ENCODE data around the gene RPS6KL1. TPM values are rescaled to one million over a fixed set of nuclear protein-coding genes. Genes with fewer than 3 reads are reported as not detected.

The RPS6KL1 gene
- total RNA-seq, 1 experiment from 2014 or later, result 0.80 TPM

DNA sequence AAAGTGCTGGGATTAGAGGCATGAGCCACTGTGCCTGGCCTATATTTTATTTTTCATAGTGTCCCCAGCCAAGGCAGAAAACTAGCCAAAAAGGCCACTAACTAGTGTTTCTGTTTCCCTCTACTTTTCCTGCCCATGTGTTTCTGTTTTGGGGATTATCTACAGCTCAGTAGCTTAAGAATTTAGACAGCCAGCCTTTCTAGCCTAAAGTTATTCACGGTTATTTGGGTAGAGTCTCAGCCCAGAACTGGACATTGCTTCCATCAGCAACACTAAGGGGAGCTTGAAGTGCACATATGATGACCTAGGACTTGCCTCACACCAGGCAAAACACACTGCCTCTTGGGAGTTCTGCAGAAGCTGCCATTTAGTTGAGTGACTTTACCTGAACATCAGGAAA lies 65.0 kb downstream of the RPS6KL1 start:
- DNase-seq (ENCODE audit: low read depth), result no peak

DNA sequence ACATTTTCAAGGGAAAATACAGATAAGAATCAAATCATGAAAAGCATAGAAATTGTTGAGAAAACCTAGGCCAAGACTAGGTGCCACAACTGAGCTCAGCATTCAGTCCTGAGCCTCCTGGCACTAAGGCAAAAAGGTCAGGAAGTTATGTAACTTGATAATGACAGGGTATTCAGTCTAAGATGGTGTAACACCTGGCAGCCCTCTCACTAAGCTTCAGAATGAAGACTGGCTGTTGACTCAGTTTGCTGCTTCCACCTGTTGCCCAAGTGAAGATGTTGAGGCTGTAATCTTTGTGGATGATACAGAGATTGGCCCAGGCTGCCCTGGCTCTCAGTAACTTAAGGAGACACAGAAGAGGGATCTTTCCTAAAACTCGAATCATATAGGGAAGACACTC lies 66.7 kb downstream of the RPS6KL1 start:
- no peak for DNase-seq (ENCODE audit: low read depth)

DNA sequence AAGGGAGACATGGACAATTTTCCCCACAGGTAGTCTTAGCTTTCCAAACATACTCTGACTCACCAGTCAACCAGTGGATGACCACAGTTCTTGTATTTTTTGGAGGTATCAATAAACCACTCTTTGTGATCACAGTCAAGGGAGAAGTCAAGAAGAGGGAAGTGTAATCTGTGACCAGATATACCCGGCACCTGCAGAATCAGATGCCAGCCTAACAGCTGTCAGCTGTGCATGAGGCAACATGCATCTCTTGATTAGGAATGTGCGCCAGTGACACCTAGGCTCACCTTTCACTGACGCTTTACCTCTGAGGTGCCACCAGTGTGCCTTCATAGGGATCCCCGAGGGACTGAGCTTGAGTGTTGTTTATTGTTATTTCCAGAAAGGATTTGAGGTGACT lies 67.1 kb downstream of the RPS6KL1 start:
- DNase-seq (ENCODE audit: low read depth), result no peak

DNA sequence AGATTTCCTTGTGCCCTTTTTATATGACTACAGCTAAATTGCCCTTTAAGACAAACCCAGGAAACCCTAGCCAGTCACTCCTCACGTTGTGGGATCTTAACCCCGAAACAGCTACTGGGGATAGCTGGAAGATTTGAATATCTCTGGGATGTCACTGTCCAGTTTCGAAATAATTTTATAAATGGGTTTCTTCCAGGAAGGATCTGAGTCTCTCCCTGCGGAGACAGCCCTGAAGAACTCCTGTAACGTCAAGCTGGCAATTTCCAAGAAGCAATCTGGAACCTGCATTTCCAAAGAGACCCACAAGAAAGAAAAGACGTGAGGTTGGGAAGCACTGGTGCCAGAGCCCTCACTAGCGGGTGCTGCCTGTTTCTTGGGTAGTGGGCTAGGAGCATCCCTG lies 68.0 kb downstream of the RPS6KL1 start:
- no peak for DNase-seq (ENCODE audit: low read depth)

Other genes with a start within 250 kb of the RPS6KL1 start
- 32.9 and 38.2 TPM in 2 replicates for gene AREL1, start 210.2 kb downstream of the RPS6KL1 start, total RNA-seq (2014; rRNA removed)
- gene FCF1, start 210.1 kb downstream of the RPS6KL1 start, total RNA-seq (2014; rRNA removed), result 29.2 and 36.1 TPM in 2 replicates
- 26.8 and 29.1 TPM in 2 replicates for gene YLPM1, start 159.9 kb downstream of the RPS6KL1 start, total RNA-seq (2014; rRNA removed)
- gene PROX2, start 47.1 kb downstream of the RPS6KL1 start, total RNA-seq (2014; rRNA removed), result not detected in 2 replicates
- gene DLST, start 41.3 kb downstream of the RPS6KL1 start, total RNA-seq (2014; rRNA removed), result 66.7 and 71.6 TPM in 2 replicates
- gene PGF, start 32.3 kb upstream of the RPS6KL1 start, total RNA-seq (2014; rRNA removed), result 82.3 and 181 TPM in 2 replicates
- 78.9 and 88.7 TPM in 2 replicates for gene EIF2B2, start 79.7 kb upstream of the RPS6KL1 start, total RNA-seq (2014; rRNA removed)
- 20.5 and 20.7 TPM in 2 replicates for gene MLH3, start 128.2 kb upstream of the RPS6KL1 start, total RNA-seq (2014; rRNA removed)
- gene ACYP1, start 140.8 kb upstream of the RPS6KL1 start, total RNA-seq (2014; rRNA removed), result 20.5 and 25.5 TPM in 2 replicates
- gene ZC2HC1C, start 146.4 kb upstream of the RPS6KL1 start, total RNA-seq (2014; rRNA removed), result 0.38 and 1.3 TPM in 2 replicates
- 37.9 and 38.7 TPM in 2 replicates for gene NEK9, start 203.8 kb upstream of the RPS6KL1 start, total RNA-seq (2014; rRNA removed)